Measurements from ENCODE around the gene EFEMP1.

EFEMP1 gene

GRCh38 chr2:55932843-55933242 lies 9.3 kb upstream of the EFEMP1 start:
- DNase-seq (ENCODE audit: low spot score), result no peak

- no peak for DNase-seq (ENCODE audit: low spot score)
These were observed 7.7 kb upstream of the EFEMP1 start for GRCh38 chr2:55931281-55931680.

- no peak for DNase-seq (ENCODE audit: low spot score)
These were observed 5.9 kb upstream of the EFEMP1 start for GRCh38 chr2:55929476-55929875.

- no peak for DNase-seq (ENCODE audit: low spot score)
These were observed 3.4 kb upstream of the EFEMP1 start for GRCh38 chr2:55926974-55927373.

GRCh38 chr2:55926246-55926645 lies 2.7 kb upstream of the EFEMP1 start:
- DNase-seq (ENCODE audit: low spot score), result no peak

- no peak for DNase-seq (ENCODE audit: low spot score)
These were observed 370 bp upstream of the EFEMP1 start for GRCh38 chr2:55923982-55924321.

- no peak for DNase-seq (ENCODE audit: low spot score)
These were observed 1.2 kb downstream of the EFEMP1 start for GRCh38 chr2:55922291-55922907.

GRCh38 chr2:55919574-55919973 lies 4.0 kb downstream of the EFEMP1 start:
- DNase-seq (ENCODE audit: low spot score), result no peak

GRCh38 chr2:55918856-55919255 lies 4.7 kb downstream of the EFEMP1 start:
- no peak for DNase-seq (ENCODE audit: low spot score)

- DNase-seq (ENCODE audit: low spot score), result no peak
These were observed 5.7 kb downstream of the EFEMP1 start for GRCh38 chr2:55917713-55918390.

GRCh38 chr2:55917117-55917516 lies 6.5 kb downstream of the EFEMP1 start:
- no peak for DNase-seq (ENCODE audit: low spot score)

- DNase-seq (ENCODE audit: low spot score), result no peak
These were observed 7.0 kb downstream of the EFEMP1 start for GRCh38 chr2:55916473-55917049.

- DNase-seq (ENCODE audit: low spot score), result no peak
These were observed 8.8 kb downstream of the EFEMP1 start for GRCh38 chr2:55914786-55915185.

GRCh38 chr2:55912926-55913325 lies 10.7 kb downstream of the EFEMP1 start:
- no peak for DNase-seq (ENCODE audit: low spot score)

GRCh38 chr2:55910077-55910476 lies 13.5 kb downstream of the EFEMP1 start:
- no peak for DNase-seq (ENCODE audit: low spot score)

- DNase-seq (ENCODE audit: low spot score), result no peak
These were observed 15.9 kb downstream of the EFEMP1 start for GRCh38 chr2:55907686-55908085.

- DNase-seq (ENCODE audit: low spot score), result no peak
These were observed 16.6 kb downstream of the EFEMP1 start for GRCh38 chr2:55906993-55907392.

- DNase-seq (ENCODE audit: low spot score), result no peak
These were observed 19.9 kb downstream of the EFEMP1 start for GRCh38 chr2:55903727-55904126.

- no peak for DNase-seq (ENCODE audit: low spot score)
These were observed 20.6 kb downstream of the EFEMP1 start for GRCh38 chr2:55902971-55903370.

- no peak for DNase-seq (ENCODE audit: low spot score)
These were observed 21.2 kb downstream of the EFEMP1 start for GRCh38 chr2:55902429-55902828.

GRCh38 chr2:55901941-55902340 lies 21.6 kb downstream of the EFEMP1 start:
- DNase-seq (ENCODE audit: low spot score), result no peak

- DNase-seq (ENCODE audit: low spot score), result no peak
These were observed 22.3 kb downstream of the EFEMP1 start for GRCh38 chr2:55901322-55901721.

GRCh38 chr2:55899881-55900280 lies 23.7 kb downstream of the EFEMP1 start:
- no peak for DNase-seq (ENCODE audit: low spot score)
